Cardiac fibroblast (primary cell): ENCODE measurements around the gene ZNF107.

Experiments
- DNase-seq, 2 donors: peaks; one replicate each; pipeline versions ENCODE4 v3.0.0 to v3.0.0-alpha.2; 2010; ENCODE audit warnings: low read depth in 2 of 2
- H3K4me3 ChIP-seq, 2 donors: replicated peaks in 1 of 2; 1 replicate in 1 of 2; 2 replicates in 1 of 2; pipeline ENCODE4 v1.5.1; 2011; ENCODE audit warnings: low read depth in 2 of 2, low read length in 2 of 2, mild to moderate bottlenecking in 2 of 2, moderate library complexity in 1 of 2
- TF ChIP-seq, protein P1 (sequence below): IDR thresholded peaks from one replicate; pipeline ENCODE4 v1.5.1; 2011; ENCODE audit warnings: low read depth, mild to moderate bottlenecking, low read length, inconsistent platforms

Gene ZNF107

DNA sequence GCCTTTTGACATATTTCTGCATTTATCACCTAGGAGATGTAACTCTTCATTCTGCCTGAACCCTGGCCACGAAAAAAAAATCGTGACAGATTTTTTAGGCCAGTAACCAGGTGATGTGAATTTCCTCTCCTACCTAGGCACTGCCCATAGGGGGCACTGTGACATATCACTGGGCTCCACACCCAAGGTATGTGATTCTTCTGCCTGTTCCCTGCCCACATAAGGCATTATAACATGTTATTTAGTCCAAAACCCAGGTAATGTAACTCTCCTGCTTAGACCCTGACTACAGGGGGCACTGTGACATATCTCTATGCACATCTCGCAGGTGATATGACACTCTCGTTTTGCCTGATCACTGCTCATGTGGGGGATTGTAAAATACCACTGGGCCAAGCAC lies 29.5 kb upstream of the ZNF107 start:
- H3K4me3 ChIP-seq: no peak overlapping the region
- TF ChIP-seq, protein P1, sequence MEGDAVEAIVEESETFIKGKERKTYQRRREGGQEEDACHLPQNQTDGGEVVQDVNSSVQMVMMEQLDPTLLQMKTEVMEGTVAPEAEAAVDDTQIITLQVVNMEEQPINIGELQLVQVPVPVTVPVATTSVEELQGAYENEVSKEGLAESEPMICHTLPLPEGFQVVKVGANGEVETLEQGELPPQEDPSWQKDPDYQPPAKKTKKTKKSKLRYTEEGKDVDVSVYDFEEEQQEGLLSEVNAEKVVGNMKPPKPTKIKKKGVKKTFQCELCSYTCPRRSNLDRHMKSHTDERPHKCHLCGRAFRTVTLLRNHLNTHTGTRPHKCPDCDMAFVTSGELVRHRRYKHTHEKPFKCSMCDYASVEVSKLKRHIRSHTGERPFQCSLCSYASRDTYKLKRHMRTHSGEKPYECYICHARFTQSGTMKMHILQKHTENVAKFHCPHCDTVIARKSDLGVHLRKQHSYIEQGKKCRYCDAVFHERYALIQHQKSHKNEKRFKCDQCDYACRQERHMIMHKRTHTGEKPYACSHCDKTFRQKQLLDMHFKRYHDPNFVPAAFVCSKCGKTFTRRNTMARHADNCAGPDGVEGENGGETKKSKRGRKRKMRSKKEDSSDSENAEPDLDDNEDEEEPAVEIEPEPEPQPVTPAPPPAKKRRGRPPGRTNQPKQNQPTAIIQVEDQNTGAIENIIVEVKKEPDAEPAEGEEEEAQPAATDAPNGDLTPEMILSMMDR: peak; percentile 0
- no peak for DNase-seq

DNA sequence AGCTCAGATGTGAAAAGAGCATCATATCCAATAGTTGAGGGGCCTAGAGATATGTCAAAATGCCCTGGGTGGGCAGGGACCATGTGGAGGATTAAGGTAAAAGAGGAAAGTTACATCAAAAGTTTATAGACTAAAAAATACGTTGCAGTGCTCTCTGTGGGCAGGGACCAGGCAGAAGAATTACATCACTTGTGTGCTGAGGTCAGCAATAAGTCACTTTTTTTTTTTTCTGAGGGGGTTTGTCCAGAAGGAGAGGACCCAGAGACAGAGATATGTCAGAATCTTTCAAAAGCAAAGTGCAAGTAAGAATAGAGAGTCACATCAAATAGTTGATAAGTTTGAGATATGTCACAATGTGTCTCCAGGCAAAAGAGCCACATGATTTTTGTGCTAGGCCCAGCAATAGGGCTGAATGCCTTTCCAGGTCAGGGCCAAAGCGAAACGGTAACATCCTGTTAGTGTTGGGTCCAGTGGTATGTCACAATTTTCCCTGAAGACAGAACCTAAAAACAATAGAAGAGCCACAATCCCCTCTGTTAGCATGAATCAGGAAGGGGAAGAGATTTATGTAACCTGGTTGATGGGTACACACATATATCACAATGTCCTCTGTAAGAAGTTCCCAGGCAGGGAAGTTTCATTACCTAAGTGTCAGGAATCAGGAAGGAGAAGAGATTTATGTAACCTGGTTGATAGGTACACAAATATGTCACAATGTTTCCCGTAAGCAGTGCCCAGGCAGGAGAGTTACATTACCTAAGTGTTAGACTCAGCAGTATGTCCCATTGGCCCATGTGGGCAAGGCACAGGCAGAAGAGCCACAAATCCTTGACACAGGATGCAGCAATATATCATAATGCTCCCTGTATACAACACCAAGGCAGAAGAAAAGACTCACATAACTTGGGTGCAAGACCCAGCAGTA lies 28.1 kb upstream of the ZNF107 start:
- no peak overlapping the region for H3K4me3 ChIP-seq
- no peak for DNase-seq
- TF ChIP-seq, protein P1: no peak

DNA sequence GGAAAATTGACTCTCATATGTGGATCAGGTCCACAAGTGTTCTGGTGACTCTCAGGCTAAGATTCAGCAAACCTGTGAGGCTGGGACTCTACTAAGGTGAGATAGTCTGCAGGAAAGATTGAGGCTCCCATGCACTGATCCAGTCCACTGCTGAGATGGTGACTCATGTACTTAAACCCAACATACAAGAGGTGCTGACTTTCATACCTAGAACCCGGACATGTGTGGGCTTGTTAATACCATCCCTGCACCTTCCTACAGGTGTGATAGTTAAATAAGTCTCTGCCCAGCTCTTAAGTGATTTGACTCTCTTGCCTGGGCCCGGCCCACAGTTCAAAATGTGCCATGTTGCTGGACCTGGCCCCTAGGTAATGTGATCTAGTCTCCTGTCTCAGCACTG lies 27.1 kb upstream of the ZNF107 start:
- TF ChIP-seq, protein P1: no peak
- no peak for DNase-seq
- H3K4me3 ChIP-seq: no peak overlapping the region

GRCh38 chr7:64639267-64640001 lies 26.5 kb upstream of the ZNF107 start:
- TF ChIP-seq, protein P1: no peak
- no peak for DNase-seq

DNA sequence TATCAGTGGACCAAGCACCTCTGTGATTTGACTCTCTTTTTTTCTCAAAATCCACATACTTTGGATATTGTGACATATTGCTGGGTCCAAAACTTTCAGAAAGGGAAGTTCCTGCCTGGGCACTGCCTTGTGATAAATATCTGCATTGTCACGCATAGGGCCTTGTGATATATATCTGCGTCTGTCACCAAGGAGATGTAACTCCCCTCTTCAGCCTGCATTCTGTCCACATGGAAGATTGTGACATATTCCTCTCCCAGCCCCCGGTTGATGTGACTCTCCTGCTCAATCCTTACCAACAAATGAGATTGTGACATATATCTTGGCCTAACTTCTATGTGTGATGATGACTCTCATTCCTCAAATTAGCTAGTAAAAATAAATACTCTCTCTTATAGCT lies 25.4 kb upstream of the ZNF107 start:
- DNase-seq: no peak
- H3K4me3 ChIP-seq: no peak overlapping the region
- TF ChIP-seq, protein P1: no peak

More at GRCh38 chr7:64639267-64640001, 26.5 kb upstream of the ZNF107 start:
- no peak overlapping the region for H3K4me3 ChIP-seq

GRCh38 chr7:64642046-64642445 lies 23.9 kb upstream of the ZNF107 start:
- H3K4me3 ChIP-seq: no peak overlapping the region
- TF ChIP-seq, protein P1: no peak
- no peak for DNase-seq
